ENCODE measurements around the gene GNAT1. TPM values are rescaled to one million over a fixed set of nuclear protein-coding genes. Genes with fewer than 3 reads are reported as not detected.

The GNAT1 gene
- total RNA-seq, 2 experiments from 2014 or later = not detected

- intact Hi-C loops (cut with micrococcal nuclease; ENCODE audit: unreplicated experiment) = loop anchor here (1.0 to 2.0 kb wide), 3 partner anchors 9 to 52 kb away; partner anchors contain the start of genes HYAL3 and NAA80
- TF ChIP-seq CTCF (conservative IDR thresholded peaks at IDR 0.05; ENCODE audit: low read length) (peak; percentile 49), EZH2phosphoT487 (IDR thresholded peaks at IDR 0.05; ENCODE audit: borderline replicate concordance, low read depth, low read length) (no peak)
- ChIA-PET POLR2A (interaction anchor here (0.6 to 1.9 kb wide), 8 partner anchors 9 to 144 kb away, joined by 3 to 24 read pairs (median 6); partner anchors contain the start of gene GNAI2), CTCF (ENCODE audit: unreplicated experiment) (interaction anchor here (0.6 to 1.5 kb wide), 13 partner anchors 9 to 805 kb away, joined by 3 to 20 read pairs (median 5); partner anchors contain the start of gene GNAI2)
- H3K9me2 ChIP-seq (ENCODE audit: insufficient read depth, low read length) = no peaks in the 10 kb centered on the region
- peaks cover 61% of the 10 kb centered on the region for H3K4me1 ChIP-seq (ENCODE audit: insufficient read depth, low read length, poor library complexity, severe bottlenecking)
- no peak overlapping the region for H2AFZ ChIP-seq (ENCODE audit: low read length)
- peak overlapping the region; percentile 79 for H3K27ac ChIP-seq (ENCODE audit: low read depth, low read length, poor library complexity, severe bottlenecking)
- peaks cover 48% of the 10 kb centered on the region; the same call in 1 of the 2 replicates for H3K36me3 ChIP-seq (ENCODE audit: insufficient read depth, low read length)
- peak overlapping the region; percentile 64 for H3K4me3 ChIP-seq (ENCODE audit: low read depth, low read length, poor library complexity, severe bottlenecking)
- peaks cover 15% of the 10 kb centered on the region; the same call in 1 of the 2 replicates for H4K20me1 ChIP-seq (ENCODE audit: insufficient read depth, low read length)
- no TSS peak for BruUV-seq (replicated peaks)
- peak; percentile 85 for DNase-seq (ENCODE audit: low spot score)
- peaks cover 58% of the 10 kb centered on the region for H3K79me2 ChIP-seq (ENCODE audit: insufficient read depth, low read depth, low read length)
- no peaks in the 10 kb centered on the region for H3K9me3 ChIP-seq (ENCODE audit: low read length)
- peak overlapping the region; percentile 78 for H3K4me2 ChIP-seq (ENCODE audit: low read length)
Measured at GRCh38 chr3:50246517-50246954, 55.1 kb downstream of the GNAT1 start.

Small RNA genes within 50 kb of the gene (microRNA-seq; reads per million reads assigned to microRNA genes)
- gene MIR566 (ENCODE audit: borderline replicate concordance) (not detected), gene MIR5787 (ENCODE audit: borderline replicate concordance) (not detected)

Small RNA genes within 50 kb of the gene (small RNA-seq; reads per million reads assigned to genes)
- gene MIR566 (not detected), gene MIR5787 (not detected)

Other genes with a start within 250 kb of the GNAT1 start
- gene RBM5, start 102.7 kb upstream of the GNAT1 start, total RNA-seq (2014; rRNA removed; shearing (Covaris generic)) = 139 and 192 TPM in 2 replicates
- 197 and 223 TPM in 2 replicates for gene RBM5, start 102.7 kb upstream of the GNAT1 start, total RNA-seq (2022)
- 0.28 TPM in 1 of 2 replicates, not detected in the other for gene SEMA3F, start 36.3 kb upstream of the GNAT1 start, total RNA-seq (2014; rRNA removed; shearing (Covaris generic))
- gene SEMA3F, start 36.3 kb upstream of the GNAT1 start, total RNA-seq (2022) = 0.18 and 0.84 TPM in 2 replicates
- not detected in 2 replicates for gene SLC38A3, start 13.7 kb downstream of the GNAT1 start, total RNA-seq (2014; rRNA removed; shearing (Covaris generic))
- not detected in 2 replicates for gene SLC38A3, start 13.7 kb downstream of the GNAT1 start, total RNA-seq (2022)
- gene GNAI2, start 44.6 kb downstream of the GNAT1 start, total RNA-seq (2014; rRNA removed; shearing (Covaris generic)) = 165 and 190 TPM in 2 replicates
- gene GNAI2, start 44.6 kb downstream of the GNAT1 start, total RNA-seq (2022) = 256 and 266 TPM in 2 replicates
- gene SEMA3B, start 77.5 kb downstream of the GNAT1 start, total RNA-seq (2014; rRNA removed; shearing (Covaris generic)) = 0.10 and 0.28 TPM in 2 replicates
- 0.82 and 1.2 TPM in 2 replicates for gene SEMA3B, start 77.5 kb downstream of the GNAT1 start, total RNA-seq (2022)
- not detected in 2 replicates for gene LSMEM2, start 87.5 kb downstream of the GNAT1 start, total RNA-seq (2014; rRNA removed; shearing (Covaris generic))
- not detected in 2 replicates for gene LSMEM2, start 87.5 kb downstream of the GNAT1 start, total RNA-seq (2022)
- gene IFRD2, start 100.8 kb downstream of the GNAT1 start, total RNA-seq (2014; rRNA removed; shearing (Covaris generic)) = 73.1 and 95.5 TPM in 2 replicates
- 93.3 and 97.3 TPM in 2 replicates for gene IFRD2, start 100.8 kb downstream of the GNAT1 start, total RNA-seq (2022)
- 1.2 and 2.7 TPM in 2 replicates for gene HYAL3, start 107.8 kb downstream of the GNAT1 start, total RNA-seq (2014; rRNA removed; shearing (Covaris generic))
- gene HYAL3, start 107.8 kb downstream of the GNAT1 start, total RNA-seq (2022) = 3.5 and 4.4 TPM in 2 replicates
- gene NAA80, start 107.8 kb downstream of the GNAT1 start, total RNA-seq (2014; rRNA removed; shearing (Covaris generic)) = 13.6 and 18.7 TPM in 2 replicates
- 18.7 and 21.7 TPM in 2 replicates for gene NAA80, start 107.8 kb downstream of the GNAT1 start, total RNA-seq (2022)
- gene HYAL1, start 112.0 kb downstream of the GNAT1 start, total RNA-seq (2014; rRNA removed; shearing (Covaris generic)) = 0.85 and 2.8 TPM in 2 replicates
- gene HYAL1, start 112.0 kb downstream of the GNAT1 start, total RNA-seq (2022) = 0.33 and 0.36 TPM in 2 replicates
- 15.3 and 19.7 TPM in 2 replicates for gene HYAL2, start 131.1 kb downstream of the GNAT1 start, total RNA-seq (2014; rRNA removed; shearing (Covaris generic))
- gene HYAL2, start 131.1 kb downstream of the GNAT1 start, total RNA-seq (2022) = 7.6 and 7.7 TPM in 2 replicates
- gene TUSC2, start 136.6 kb downstream of the GNAT1 start, total RNA-seq (2014; rRNA removed; shearing (Covaris generic)) = 24.5 and 26.9 TPM in 2 replicates
- gene TUSC2, start 136.6 kb downstream of the GNAT1 start, total RNA-seq (2022) = 20.2 and 20.4 TPM in 2 replicates
- gene RASSF1, start 149.2 kb downstream of the GNAT1 start, total RNA-seq (2014; rRNA removed; shearing (Covaris generic)) = 35.8 and 36.0 TPM in 2 replicates
- 33.0 and 33.9 TPM in 2 replicates for gene RASSF1, start 149.2 kb downstream of the GNAT1 start, total RNA-seq (2022)
- gene ZMYND10, start 154.1 kb downstream of the GNAT1 start, total RNA-seq (2014; rRNA removed; shearing (Covaris generic)) = 1.7 and 1.8 TPM in 2 replicates
- gene ZMYND10, start 154.1 kb downstream of the GNAT1 start, total RNA-seq (2022) = 2.8 and 3.0 TPM in 2 replicates
- gene NPRL2, start 159.2 kb downstream of the GNAT1 start, total RNA-seq (2014; rRNA removed; shearing (Covaris generic)) = 38.6 and 52.5 TPM in 2 replicates
- 27.9 and 36.0 TPM in 2 replicates for gene NPRL2, start 159.2 kb downstream of the GNAT1 start, total RNA-seq (2022)
- gene CYB561D2, start 159.3 kb downstream of the GNAT1 start, total RNA-seq (2014; rRNA removed; shearing (Covaris generic)) = 16.2 and 28.0 TPM in 2 replicates
- 17.8 and 18.7 TPM in 2 replicates for gene CYB561D2, start 159.3 kb downstream of the GNAT1 start, total RNA-seq (2022)
- gene TMEM115, start 167.9 kb downstream of the GNAT1 start, total RNA-seq (2014; rRNA removed; shearing (Covaris generic)) = 14.5 and 18.9 TPM in 2 replicates
- 16.2 and 17.1 TPM in 2 replicates for gene TMEM115, start 167.9 kb downstream of the GNAT1 start, total RNA-seq (2022)

Data from OCI-LY7 (cell line).